Measurements from ENCODE around the gene NHS.

- TF ChIP-seq CTCF (IDR thresholded peaks at IDR 0.05) (no peak), POLR2A (IDR thresholded peaks at IDR 0.05) (no peak)
Observed at GRCh38 chrX:17465802-17466201, 90.8 kb downstream of the NHS start.
